IMR-90 (cell line): Measurements from ENCODE around the gene SSNA1. TPM values are rescaled to one million over a fixed set of nuclear protein-coding genes. Genes with fewer than 3 reads are reported as not detected.

Experiments
- ATAC-seq: fragments of 200-7000 bp; cut with Tn5 transposase; 2 replicates; pipeline ENCODE4 v1.9.1; 2020; ENCODE audit warnings: low read depth, mild to moderate bottlenecking, moderate library complexity
- BruUV-seq: library from RNA; stranded (reverse); fragments of 400-500 nt; replicated peaks from 2 replicates; lab custom pipeline; 2021; lab: Mats Ljungman, UMichigan
- CTCF ChIA-PET: fragments of 300-600 bp; formaldehyde crosslinking; extraction: SDS; loops from one replicate; lab custom pipeline; 2021; ENCODE audit warnings: antibody characterized with exemption; lab: Yijun Ruan, JAX
- POLR2A ChIA-PET: fragments of 300-600 bp; sonication (Branson Sonifier 250); formaldehyde crosslinking; loops from one replicate; lab custom pipeline; 2022; ENCODE audit warnings: antibody characterized with exemption; ENCODE audit not compliant: unreplicated experiment; lab: Charles Lee
- DNase-seq: peaks from one replicate; pipeline ENCODE4 v3.0.0; 2013
- H2AFZ ChIP-seq: replicated peaks from 2 replicates; pipeline ENCODE3; 2013; ENCODE audit warnings: low read length, mild to moderate bottlenecking; ENCODE audit not compliant: poor library complexity
- H2AK5ac ChIP-seq: 2 replicates; pipeline ENCODE4 v1.6.1; 2013; ENCODE audit warnings: low read depth, low read length, inconsistent platforms
- H2AK9ac ChIP-seq: replicated peaks from 2 replicates; pipeline ENCODE3; 2013; ENCODE audit warnings: mild to moderate bottlenecking, low read depth, low read length, moderate library complexity; ENCODE audit not compliant: poor library complexity
- H2BK120ac ChIP-seq: 2 replicates; pipeline ENCODE4 v1.6.1; 2013; ENCODE audit warnings: low read depth, low read length, inconsistent platforms
- H2BK15ac ChIP-seq: 3 replicates; pipeline ENCODE4 v1.6.1; 2013; ENCODE audit warnings: low read depth, low read length, inconsistent platforms
- H2BK20ac ChIP-seq: 2 replicates; pipeline ENCODE4 v1.6.1; 2013; ENCODE audit warnings: low read depth, mild to moderate bottlenecking, inconsistent platforms, low read length, moderate library complexity
- H2BK5ac ChIP-seq: 2 replicates; pipeline ENCODE4 v1.6.1; 2013; ENCODE audit warnings: mild to moderate bottlenecking, low read depth, low read length, inconsistent platforms; ENCODE audit not compliant: poor library complexity, severe bottlenecking
- H3K14ac ChIP-seq: replicated peaks from 2 replicates; pipeline ENCODE4 v1.6.1; 2013; ENCODE audit warnings: low read depth, low read length, inconsistent platforms
- H3K18ac ChIP-seq: 2 replicates; pipeline ENCODE4 v1.6.1; 2013; ENCODE audit warnings: low read depth, low read length, control low read depth
- H3K23ac ChIP-seq: 2 replicates; pipeline ENCODE4 v1.6.1; 2013; ENCODE audit warnings: low read depth, low read length, inconsistent platforms
- H3K27ac ChIP-seq: 2 replicates; pipeline ENCODE4 v1.5.1; 2013; ENCODE audit warnings: mild to moderate bottlenecking, control low read depth, low read length; ENCODE audit not compliant: insufficient read depth
- H3K27me3 ChIP-seq: 2 replicates; pipeline ENCODE4 v1.6.1; 2013; ENCODE audit warnings: low read length; ENCODE audit not compliant: control insufficient read depth, insufficient read depth
- H3K36me3 ChIP-seq: 2 replicates; pipeline ENCODE4 v1.6.1; 2013; ENCODE audit warnings: low read length, mixed read lengths; ENCODE audit not compliant: control insufficient read depth, insufficient read depth
- H3K4ac ChIP-seq: 2 replicates; pipeline ENCODE4 v1.6.1; 2013; ENCODE audit warnings: low read depth, low read length, inconsistent platforms
- H3K4me1 ChIP-seq: 2 replicates; pipeline ENCODE4 v1.6.1; 2013; ENCODE audit warnings: low read length, mixed read lengths; ENCODE audit not compliant: control insufficient read depth, insufficient read depth
- H3K4me2 ChIP-seq: 2 replicates; pipeline ENCODE4 v1.6.1; 2013; ENCODE audit warnings: low read depth, mild to moderate bottlenecking, control low read depth, low read length, moderate library complexity
- H3K4me3 ChIP-seq: 2 replicates; pipeline ENCODE4 v1.5.1; 2013; ENCODE audit warnings: low read depth, mild to moderate bottlenecking, control low read depth, low read length, moderate library complexity; ENCODE audit not compliant: insufficient read depth
- H3K56ac ChIP-seq: 2 replicates; pipeline ENCODE4 v1.6.1; 2013; ENCODE audit warnings: low read length, inconsistent platforms; ENCODE audit not compliant: insufficient read depth; ENCODE audit errors: extremely low read depth
- H3K79me1 ChIP-seq, 2 experiments: 2 replicates each; pipeline ENCODE4 v1.6.1; 2013; ENCODE audit warnings: low read length in 2 of 2, inconsistent platforms in 1 of 2, low read depth in 1 of 2
- H3K9ac ChIP-seq: 2 replicates; pipeline ENCODE4 v1.6.1; 2013; ENCODE audit warnings: low read depth, low read length, control low read depth
- H3K9me1 ChIP-seq: 2 replicates; pipeline ENCODE4 v1.6.1; 2013; ENCODE audit warnings: low read length, inconsistent platforms; ENCODE audit not compliant: insufficient read depth
- H3K9me3 ChIP-seq: 2 replicates; pipeline ENCODE4 v1.6.1; 2013; ENCODE audit warnings: low read length; ENCODE audit not compliant: control insufficient read depth, insufficient read depth
- H4K20me1 ChIP-seq: 2 replicates; pipeline ENCODE4 v1.6.1; 2013; ENCODE audit warnings: low read length, inconsistent platforms; ENCODE audit not compliant: insufficient read depth
- H4K5ac ChIP-seq: 2 replicates; pipeline ENCODE4 v1.6.1; 2013; ENCODE audit warnings: mild to moderate bottlenecking, low read depth, low read length, control low read depth
- H4K8ac ChIP-seq, 2 experiments: 2 replicates each; pipeline ENCODE4 v1.6.1; 2013; ENCODE audit warnings: low read depth in 2 of 2, low read length in 2 of 2, control low read depth in 1 of 2, inconsistent platforms in 1 of 2
- H4K91ac ChIP-seq: 2 replicates; pipeline ENCODE4 v1.6.1; 2013; ENCODE audit warnings: low read depth, low read length, inconsistent platforms; ENCODE audit not compliant: insufficient read depth
- BHLHE40 ChIP-seq: fragments of 150-350 bp; IDR thresholded peaks from 2 replicates; pipeline ENCODE4 v1.6.1; 2016; ENCODE audit warnings: mild to moderate bottlenecking, low read depth, low read length
- CEBPB ChIP-seq: IDR thresholded peaks from 2 replicates; pipeline ENCODE4 v1.6.1; 2012; ENCODE audit warnings: low read depth, low read length, improper control_type of control experiment
- CTCF ChIP-seq: conservative IDR thresholded peaks from 2 replicates; pipeline ENCODE4 v1.5.1; 2012; ENCODE audit warnings: mild to moderate bottlenecking, low read depth, low read length, improper control_type of control experiment
- ELK1 ChIP-seq: fragments of 150-350 bp; IDR thresholded peaks from 2 replicates; pipeline ENCODE4 v1.6.1; 2016; ENCODE audit warnings: low read depth, mild to moderate bottlenecking, low read length, moderate library complexity, borderline replicate concordance
- MXI1 ChIP-seq: IDR thresholded peaks from 2 replicates; pipeline ENCODE4 v1.6.1; 2012; ENCODE audit warnings: low read depth, mild to moderate bottlenecking, low read length, moderate library complexity, borderline replicate concordance
- RFX5 ChIP-seq: IDR thresholded peaks from 2 replicates; pipeline ENCODE4 v1.8.0; 2012; ENCODE audit warnings: low read depth, mild to moderate bottlenecking, low read length, moderate library complexity
- USF2 ChIP-seq: fragments of 150-350 bp; IDR thresholded peaks from 2 replicates; pipeline ENCODE4 v1.6.1; 2017; ENCODE audit warnings: mild to moderate bottlenecking, antibody characterized with exemption, low read length, low read depth
- WGBS, 2 experiments: methylation state at CpG; one replicate each; pipeline versions ENCODE4 v1.1.5 to v1.1.7; 2013; ENCODE audit warnings: missing lambda C conversion rate in 2 of 2; ENCODE audit not compliant: insufficient read length in 1 of 2; ENCODE audit errors: extremely low coverage in 2 of 2; 5-methylcytosine and 5-hydroxymethylcytosine counted together
- dilution Hi-C: fragments of 300-500 bp; cut with HindIII; formaldehyde crosslinking; loops from one replicate; pipeline ENCODE4 v1.14.3; 2018; ENCODE audit warnings: low sequenced_read_pairs; ENCODE audit not compliant: unreplicated experiment
- in situ Hi-C: fragments of 300-500 bp; cut with MboI; formaldehyde crosslinking; loops from 3 replicates; pipeline ENCODE4 v1.14.3; 2019; ENCODE audit warnings: low sequenced_read_pairs, inconsistent platforms, mixed read lengths
- intact Hi-C: fragments of 100-400 bp; cut with micrococcal nuclease; formaldehyde crosslinking; loops from 2 replicates; pipeline ENCODE4 v1.10.0; 2022
- polyA plus RNA-seq, 3 experiments: library from polyadenylated mRNA; depleted of rRNA; stranded (reverse); fragments of >200 nt; gene quantifications; 2 replicates each; pipeline ENCODE4 v1.2.3, GENCODE V29; 2012; ENCODE audit warnings: low replicate concordance in 1 of 3
- total RNA-seq: library from RNA; depleted of rRNA; stranded (reverse); fragments of >200 nt; gene quantifications from 2 replicates; pipeline ENCODE4 v1.2.3, GENCODE V29; 2012

SSNA1 gene
- total and polyA plus RNA-seq, 2 of the 4 experiments (the other 2 are of a cell fraction) = 55.7 to 86.7 TPM

GRCh38 chr9:137167747-137168572, 20.5 kb upstream of the SSNA1 start:
- no peaks in the 10 kb centered on the region for H4K20me1 ChIP-seq
- no peak overlapping the region for H2BK120ac ChIP-seq
- no peak for DNase-seq
- no peak overlapping the region for H3K4me2 ChIP-seq
- WGBS, 2 experiments = 10% methylated on average over 9 of the region's 57 CpGs; no CpG with 5 or more reads in 1 of the 2 experiments
- dilution Hi-C loops (no loop called here), in situ Hi-C loops (no loop called here), intact Hi-C loops (no loop called here)
- H3K36me3 ChIP-seq = no peaks in the 10 kb centered on the region
- no peak overlapping the region for H3K4me3 ChIP-seq
- H2AK9ac ChIP-seq = no peak overlapping the region
- peaks cover 88% of the 10 kb centered on the region for H3K27me3 ChIP-seq
- no peak overlapping the region for H2BK5ac ChIP-seq
- H3K9me3 ChIP-seq = no peaks in the 10 kb centered on the region
- H4K91ac ChIP-seq = no peak overlapping the region
- H3K4me1 ChIP-seq = peaks cover 4% of the 10 kb centered on the region; the same call in 1 of the 2 replicates
- TF ChIP-seq CEBPB (no peak), CTCF (no peak), MXI1 (no peak), USF2 (no peak), RFX5 (no peak), BHLHE40 (no peak), ELK1 (no peak)
- H3K18ac ChIP-seq = no peak overlapping the region
- POLR2A ChIA-PET = no interaction called here
- no peaks in the 10 kb centered on the region for H3K79me1 ChIP-seq
- H3K4ac ChIP-seq = no peak overlapping the region
- no TSS peak for BruUV-seq
- no peak overlapping the region for H3K56ac ChIP-seq
- no peak overlapping the region for H4K8ac ChIP-seq
- no peak overlapping the region for H2AFZ ChIP-seq
- peak; percentile 19; the same call in 1 of the 2 replicates for ATAC-seq
- no peak overlapping the region for H2BK20ac ChIP-seq
- no peak overlapping the region for H2AK5ac ChIP-seq
- CTCF ChIA-PET = no interaction called here
- H3K14ac ChIP-seq = no peak overlapping the region
- H2BK15ac ChIP-seq = no peak overlapping the region
- no peaks in the 10 kb centered on the region for H3K9me1 ChIP-seq
- no peak overlapping the region for H3K9ac ChIP-seq
- no peak overlapping the region for H4K5ac ChIP-seq
- H3K23ac ChIP-seq = no peak overlapping the region
- no peak overlapping the region for H3K27ac ChIP-seq
